ENCODE results near the gene DNMBP. TPM values are rescaled to one million over a fixed set of nuclear protein-coding genes. Genes with fewer than 3 reads are reported as not detected.
A peak's percentile ranks its signal among the peaks of the same experiment; 100 is the strongest.

The DNMBP gene
- total RNA-seq, 1 experiment from 2014 or later, result 19.7 TPM

DNA sequence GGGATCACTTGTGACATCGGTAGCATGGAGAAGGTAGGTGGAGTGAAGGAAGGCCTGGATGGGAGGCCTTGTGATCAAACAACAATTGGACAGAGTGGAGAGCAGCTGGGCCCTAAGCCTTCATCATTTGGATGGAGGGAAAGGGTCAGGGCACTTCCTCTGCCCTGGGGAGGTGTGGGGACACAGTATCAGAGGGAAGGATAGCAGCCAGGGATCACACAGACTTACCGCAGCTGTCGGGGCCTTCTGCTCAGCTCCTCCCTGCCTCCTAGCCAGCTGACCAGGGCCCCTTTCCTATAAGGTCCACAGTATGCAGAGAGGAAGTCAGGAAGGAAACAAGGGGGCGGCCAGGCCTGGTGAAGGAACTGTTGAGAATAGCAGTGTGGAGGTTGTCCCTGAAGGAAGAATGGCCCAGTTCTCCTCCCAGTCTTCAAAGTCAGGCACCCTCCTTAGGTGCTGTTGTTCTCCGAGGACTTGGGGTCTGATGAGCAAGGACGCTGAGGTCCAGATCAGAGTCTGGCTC lies 165.3 kb downstream of the DNMBP start (continued):
- TF ChIP-seq, protein P1, sequence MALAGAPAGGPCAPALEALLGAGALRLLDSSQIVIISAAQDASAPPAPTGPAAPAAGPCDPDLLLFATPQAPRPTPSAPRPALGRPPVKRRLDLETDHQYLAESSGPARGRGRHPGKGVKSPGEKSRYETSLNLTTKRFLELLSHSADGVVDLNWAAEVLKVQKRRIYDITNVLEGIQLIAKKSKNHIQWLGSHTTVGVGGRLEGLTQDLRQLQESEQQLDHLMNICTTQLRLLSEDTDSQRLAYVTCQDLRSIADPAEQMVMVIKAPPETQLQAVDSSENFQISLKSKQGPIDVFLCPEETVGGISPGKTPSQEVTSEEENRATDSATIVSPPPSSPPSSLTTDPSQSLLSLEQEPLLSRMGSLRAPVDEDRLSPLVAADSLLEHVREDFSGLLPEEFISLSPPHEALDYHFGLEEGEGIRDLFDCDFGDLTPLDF (CRISPR knock-in tag; IDR thresholded peaks at IDR 0.05), result no peak
- TF ChIP-seq NR2C2 (CRISPR knock-in tag; IDR thresholded peaks at IDR 0.05), result no peak
- no peak for TF ChIP-seq GABPB1 (CRISPR knock-in tag; IDR thresholded peaks at IDR 0.05)
- TF ChIP-seq SOX15 (CRISPR knock-in tag; IDR thresholded peaks at IDR 0.05), result no peak
- TF ChIP-seq, protein P2, sequence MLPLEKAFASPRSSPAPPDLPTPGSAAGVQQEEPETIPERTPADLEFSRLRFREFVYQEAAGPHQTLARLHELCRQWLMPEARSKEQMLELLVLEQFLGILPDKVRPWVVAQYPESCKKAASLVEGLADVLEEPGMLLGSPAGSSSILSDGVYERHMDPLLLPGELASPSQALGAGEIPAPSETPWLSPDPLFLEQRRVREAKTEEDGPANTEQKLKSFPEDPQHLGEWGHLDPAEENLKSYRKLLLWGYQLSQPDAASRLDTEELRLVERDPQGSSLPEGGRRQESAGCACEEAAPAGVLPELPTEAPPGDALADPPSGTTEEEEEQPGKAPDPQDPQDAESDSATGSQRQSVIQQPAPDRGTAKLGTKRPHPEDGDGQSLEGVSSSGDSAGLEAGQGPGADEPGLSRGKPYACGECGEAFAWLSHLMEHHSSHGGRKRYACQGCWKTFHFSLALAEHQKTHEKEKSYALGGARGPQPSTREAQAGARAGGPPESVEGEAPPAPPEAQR (CRISPR knock-in tag; IDR thresholded peaks at IDR 0.05), result no peak
- TF ChIP-seq ZNF317 (CRISPR knock-in tag; IDR thresholded peaks at IDR 0.05; ENCODE audit: borderline replicate concordance, low read depth), result no peak
- TF ChIP-seq, protein P3, sequence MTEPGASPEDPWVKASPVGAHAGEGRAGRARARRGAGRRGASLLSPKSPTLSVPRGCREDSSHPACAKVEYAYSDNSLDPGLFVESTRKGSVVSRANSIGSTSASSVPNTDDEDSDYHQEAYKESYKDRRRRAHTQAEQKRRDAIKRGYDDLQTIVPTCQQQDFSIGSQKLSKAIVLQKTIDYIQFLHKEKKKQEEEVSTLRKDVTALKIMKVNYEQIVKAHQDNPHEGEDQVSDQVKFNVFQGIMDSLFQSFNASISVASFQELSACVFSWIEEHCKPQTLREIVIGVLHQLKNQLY (CRISPR knock-in tag; IDR thresholded peaks at IDR 0.05), result no peak
- no peak for TF ChIP-seq ZNF281 (CRISPR knock-in tag; IDR thresholded peaks at IDR 0.05)
- no peak for TF ChIP-seq SP1 (CRISPR knock-in tag; conservative IDR thresholded peaks at IDR 0.05)
- no peak for TF ChIP-seq ATF6 (CRISPR knock-in tag; IDR thresholded peaks at IDR 0.05)
- TF ChIP-seq FOXP4 (CRISPR knock-in tag; IDR thresholded peaks at IDR 0.05), result no peak
- no peak for TF ChIP-seq NR1H2 (CRISPR knock-in tag; IDR thresholded peaks at IDR 0.05)
- no peak for TF ChIP-seq MYBL2 (CRISPR knock-in tag; IDR thresholded peaks at IDR 0.05)

- H3K4me1 Mint-ChIP-seq, result peaks cover 27% of the 10 kb centered on the region
- H3K9me3 Mint-ChIP-seq, result peaks cover 6% of the 10 kb centered on the region
- ATAC-seq (no peak), DNase-seq (ENCODE audit: low spot score) (no peak)
- H3K27ac Mint-ChIP-seq, result peak overlapping the region; percentile 37; the same call in 1 of the 2 replicates
- H3K27me3 Mint-ChIP-seq (ENCODE audit: low read depth), result peaks cover 6% of the 10 kb centered on the region; the same call in 1 of the 2 replicates
- no peak overlapping the region for H3K4me3 Mint-ChIP-seq
- ChIA-PET CTCF (no interaction called here), POLR2A (no interaction called here)
- H3K36me3 Mint-ChIP-seq, result peaks cover 5% of the 10 kb centered on the region
- TF ChIP-seq CREB1 (CRISPR knock-in tag; IDR thresholded peaks at IDR 0.05) (no peak), FOXP4 (CRISPR knock-in tag; IDR thresholded peaks at IDR 0.05) (no peak), STAT6 (CRISPR knock-in tag; conservative IDR thresholded peaks at IDR 0.05; ENCODE audit: low read depth) (no peak), SOX15 (CRISPR knock-in tag; IDR thresholded peaks at IDR 0.05) (no peak), PRRX2 (CRISPR knock-in tag; IDR thresholded peaks at IDR 0.05) (no peak)
- TF ChIP-seq, protein P4, sequence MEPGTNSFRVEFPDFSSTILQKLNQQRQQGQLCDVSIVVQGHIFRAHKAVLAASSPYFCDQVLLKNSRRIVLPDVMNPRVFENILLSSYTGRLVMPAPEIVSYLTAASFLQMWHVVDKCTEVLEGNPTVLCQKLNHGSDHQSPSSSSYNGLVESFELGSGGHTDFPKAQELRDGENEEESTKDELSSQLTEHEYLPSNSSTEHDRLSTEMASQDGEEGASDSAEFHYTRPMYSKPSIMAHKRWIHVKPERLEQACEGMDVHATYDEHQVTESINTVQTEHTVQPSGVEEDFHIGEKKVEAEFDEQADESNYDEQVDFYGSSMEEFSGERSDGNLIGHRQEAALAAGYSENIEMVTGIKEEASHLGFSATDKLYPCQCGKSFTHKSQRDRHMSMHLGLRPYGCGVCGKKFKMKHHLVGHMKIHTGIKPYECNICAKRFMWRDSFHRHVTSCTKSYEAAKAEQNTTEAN (CRISPR knock-in tag; IDR thresholded peaks at IDR 0.05), result no peak
- TF ChIP-seq, protein P5, sequence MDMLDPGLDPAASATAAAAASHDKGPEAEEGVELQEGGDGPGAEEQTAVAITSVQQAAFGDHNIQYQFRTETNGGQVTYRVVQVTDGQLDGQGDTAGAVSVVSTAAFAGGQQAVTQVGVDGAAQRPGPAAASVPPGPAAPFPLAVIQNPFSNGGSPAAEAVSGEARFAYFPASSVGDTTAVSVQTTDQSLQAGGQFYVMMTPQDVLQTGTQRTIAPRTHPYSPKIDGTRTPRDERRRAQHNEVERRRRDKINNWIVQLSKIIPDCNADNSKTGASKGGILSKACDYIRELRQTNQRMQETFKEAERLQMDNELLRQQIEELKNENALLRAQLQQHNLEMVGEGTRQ (CRISPR knock-in tag; IDR thresholded peaks at IDR 0.05), result no peak
These were observed 166.4 kb downstream of the DNMBP start for GRCh38 chr10:99843310-99843709.
